ENCODE results near the gene SLC8B1. TPM values are rescaled to one million over a fixed set of nuclear protein-coding genes. Genes with fewer than 3 reads are reported as not detected.

Gene SLC8B1
- total RNA-seq, 1 experiment from 2014 or later: 30.9 TPM

DNA sequence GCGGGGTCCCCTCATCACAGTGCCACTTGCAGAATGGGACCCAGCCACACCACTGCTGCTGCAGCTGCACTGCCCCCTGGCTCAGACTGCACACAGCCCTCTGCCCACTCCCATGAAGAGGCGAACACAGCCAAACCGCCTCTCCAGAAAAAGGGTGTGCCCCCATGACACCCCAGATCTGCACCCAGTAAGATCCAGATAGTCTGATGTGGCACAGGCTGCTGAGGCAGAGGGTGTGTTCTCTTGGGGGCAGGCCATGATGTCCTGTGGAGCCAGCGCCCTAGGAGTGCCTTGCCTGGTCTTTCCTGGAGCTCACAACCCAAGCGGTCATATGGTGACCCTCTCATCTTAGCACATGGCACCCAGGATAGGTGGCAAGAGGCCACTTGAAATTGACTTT is 44.4 kb downstream of the SLC8B1 start:
- no peaks in the 10 kb centered on the region for H3K9me2 ChIP-seq (ENCODE audit: insufficient read depth)
- H3K9ac ChIP-seq (ENCODE audit: low read length): no peak overlapping the region
- H4K20me1 ChIP-seq (ENCODE audit: insufficient read depth): no peaks in the 10 kb centered on the region
- TF ChIP-seq, protein P1, sequence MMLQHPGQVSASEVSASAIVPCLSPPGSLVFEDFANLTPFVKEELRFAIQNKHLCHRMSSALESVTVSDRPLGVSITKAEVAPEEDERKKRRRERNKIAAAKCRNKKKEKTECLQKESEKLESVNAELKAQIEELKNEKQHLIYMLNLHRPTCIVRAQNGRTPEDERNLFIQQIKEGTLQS (IDR thresholded peaks at IDR 0.05): no peak
- TF ChIP-seq ZNF274 (IDR thresholded peaks at IDR 0.05; ENCODE audit: low read depth, low read length): no peak
- no peak for TF ChIP-seq RAD21 (IDR thresholded peaks at IDR 0.05; ENCODE audit: low read depth)
- TF ChIP-seq YY1 (IDR thresholded peaks at IDR 0.05; ENCODE audit: extremely low read depth, insufficient replicate concordance, low read depth, low read length): no peak
- intact Hi-C loops (cut with micrococcal nuclease): no loop called here
- ChIA-PET CTCF (no interaction called here), RAD21 (ENCODE audit: low non-redundant PET in 1 of 2, low total read pairs in 2 of 2, uncharacterized antibody in 2 of 2, unreplicated experiment in 2 of 2) (no interaction called here), POLR2A (no interaction called here)
- DNase-seq (ENCODE audit: low read depth, low spot score) (no peak), ATAC-seq (no peak)
- no peaks in the 10 kb centered on the region for H3K4me1 ChIP-seq (ENCODE audit: control insufficient read depth in 1 of 2, insufficient read depth in 2 of 2, low read length in 2 of 2)
- H3K27ac ChIP-seq (ENCODE audit: low read depth, low read length): no peak overlapping the region
- no peak overlapping the region for H3K4me2 ChIP-seq (ENCODE audit: low read length)
- H3K27me3 ChIP-seq (ENCODE audit: insufficient read depth, low read length): no peaks in the 10 kb centered on the region
- H3K36me3 ChIP-seq (ENCODE audit: control insufficient read depth in 1 of 2, insufficient read depth in 2 of 2, low read length in 2 of 2): no peaks in the 10 kb centered on the region
- no TSS peak for BruUV-seq (replicated peaks)
- no peak overlapping the region for H2AFZ ChIP-seq (ENCODE audit: low read depth, low read length, poor library complexity, severe bottlenecking)
- H3K4me3 ChIP-seq (replicated peaks in 1 of 2; ENCODE audit: low read depth in 1 of 2, low read length in 2 of 2): no peak overlapping the region
- no peaks in the 10 kb centered on the region for H3K9me3 ChIP-seq (ENCODE audit: control insufficient read depth in 1 of 2, insufficient read depth in 1 of 2, low read depth in 1 of 2, low read length in 2 of 2)
- no peaks in the 10 kb centered on the region for H3K79me2 ChIP-seq (ENCODE audit: insufficient read depth, low read length)

DNA sequence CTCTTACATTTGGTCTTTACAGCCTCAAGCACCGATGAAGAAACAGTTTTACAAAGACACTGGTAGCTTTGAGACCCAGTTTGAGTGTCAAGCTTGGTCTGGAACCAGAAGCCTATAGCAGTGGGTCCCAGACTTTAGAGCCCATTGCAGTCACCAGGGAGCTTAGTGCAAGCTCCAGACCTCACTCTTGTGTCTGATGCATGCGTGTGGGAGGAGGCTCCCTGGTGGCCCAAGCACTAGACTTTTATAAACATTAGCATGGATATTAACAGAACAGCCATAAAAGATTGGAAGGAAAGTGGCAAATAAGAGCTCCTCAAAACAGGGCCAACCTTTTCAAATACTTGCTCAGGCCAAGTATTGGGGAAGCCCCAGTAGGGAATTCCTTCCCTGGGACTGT is 45.5 kb downstream of the SLC8B1 start:
- Histone ChIP-seq H3K9me3 (ENCODE audit: control insufficient read depth in 1 of 2, insufficient read depth in 1 of 2, low read depth in 1 of 2, low read length in 2 of 2) (no peaks in the 10 kb centered on the region), H3K79me2 (ENCODE audit: insufficient read depth, low read length) (no peaks in the 10 kb centered on the region), H3K9me2 (ENCODE audit: insufficient read depth) (no peaks in the 10 kb centered on the region), H3K4me2 (ENCODE audit: low read length) (no peak overlapping the region), H3K4me3 (replicated peaks in 1 of 2; ENCODE audit: low read depth in 1 of 2, low read length in 2 of 2) (no peak overlapping the region), H3K27ac (ENCODE audit: low read depth, low read length) (no peak overlapping the region), H2AFZ (ENCODE audit: low read depth, low read length, poor library complexity, severe bottlenecking) (no peak overlapping the region), H3K36me3 (ENCODE audit: control insufficient read depth in 1 of 2, insufficient read depth in 2 of 2, low read length in 2 of 2) (no peaks in the 10 kb centered on the region), H4K20me1 (ENCODE audit: insufficient read depth) (no peaks in the 10 kb centered on the region), H3K27me3 (ENCODE audit: insufficient read depth, low read length) (no peaks in the 10 kb centered on the region), H3K9ac (ENCODE audit: low read length) (no peak overlapping the region), H3K4me1 (ENCODE audit: control insufficient read depth in 1 of 2, insufficient read depth in 2 of 2, low read length in 2 of 2) (no peaks in the 10 kb centered on the region)
- DNase-seq (ENCODE audit: low read depth, low spot score) (no peak), ATAC-seq (no peak)
- intact Hi-C loops (cut with micrococcal nuclease): no loop called here
- TF ChIP-seq, protein P2, sequence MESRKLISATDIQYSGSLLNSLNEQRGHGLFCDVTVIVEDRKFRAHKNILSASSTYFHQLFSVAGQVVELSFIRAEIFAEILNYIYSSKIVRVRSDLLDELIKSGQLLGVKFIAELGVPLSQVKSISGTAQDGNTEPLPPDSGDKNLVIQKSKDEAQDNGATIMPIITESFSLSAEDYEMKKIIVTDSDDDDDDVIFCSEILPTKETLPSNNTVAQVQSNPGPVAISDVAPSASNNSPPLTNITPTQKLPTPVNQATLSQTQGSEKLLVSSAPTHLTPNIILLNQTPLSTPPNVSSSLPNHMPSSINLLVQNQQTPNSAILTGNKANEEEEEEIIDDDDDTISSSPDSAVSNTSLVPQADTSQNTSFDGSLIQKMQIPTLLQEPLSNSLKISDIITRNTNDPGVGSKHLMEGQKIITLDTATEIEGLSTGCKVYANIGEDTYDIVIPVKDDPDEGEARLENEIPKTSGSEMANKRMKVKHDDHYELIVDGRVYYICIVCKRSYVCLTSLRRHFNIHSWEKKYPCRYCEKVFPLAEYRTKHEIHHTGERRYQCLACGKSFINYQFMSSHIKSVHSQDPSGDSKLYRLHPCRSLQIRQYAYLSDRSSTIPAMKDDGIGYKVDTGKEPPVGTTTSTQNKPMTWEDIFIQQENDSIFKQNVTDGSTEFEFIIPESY (IDR thresholded peaks at IDR 0.05; ENCODE audit: extremely low read depth, insufficient replicate concordance, low read length): no peak
- TF ChIP-seq TCF7L2 (IDR thresholded peaks at IDR 0.05; ENCODE audit: borderline replicate concordance, extremely low read depth, insufficient read depth, insufficient read length): no peak
- TF ChIP-seq CBX3 (IDR thresholded peaks at IDR 0.05; ENCODE audit: low read depth): no peak
- TF ChIP-seq SRF (IDR thresholded peaks at IDR 0.05; ENCODE audit: low read depth): no peak
- no peak for TF ChIP-seq JUND (IDR thresholded peaks at IDR 0.05)
- no peak for TF ChIP-seq YY1 (IDR thresholded peaks at IDR 0.05; ENCODE audit: extremely low read depth, insufficient replicate concordance, low read depth, low read length)
- no peak for TF ChIP-seq SIN3A (IDR thresholded peaks at IDR 0.05; ENCODE audit: low read depth)
- TF ChIP-seq CTCF (IDR thresholded peaks at IDR 0.05 in 2 of 3, conservative IDR thresholded peaks at IDR 0.05 in 1 of 3; ENCODE audit: borderline replicate concordance in 1 of 3, insufficient read depth in 1 of 3, low read depth in 2 of 3, low read length in 2 of 3): no peak
- no peak for TF ChIP-seq EZH2 (IDR thresholded peaks at IDR 0.05)
- no peak for TF ChIP-seq EZH2phosphoT487 (IDR thresholded peaks at IDR 0.05; ENCODE audit: borderline replicate concordance)
- TF ChIP-seq EGR1 (IDR thresholded peaks at IDR 0.05; ENCODE audit: low read depth): no peak
- TF ChIP-seq, protein P1 (IDR thresholded peaks at IDR 0.05): no peak
- no peak for TF ChIP-seq ZFX (IDR thresholded peaks at IDR 0.05)
- ChIA-PET CTCF (no interaction called here), RAD21 (ENCODE audit: low non-redundant PET in 1 of 2, low total read pairs in 2 of 2, uncharacterized antibody in 2 of 2, unreplicated experiment in 2 of 2) (no interaction called here), POLR2A (no interaction called here)
- no TSS peak for BruUV-seq (replicated peaks)
